ENCODE measurements around the gene NEUROD2.

DNA sequence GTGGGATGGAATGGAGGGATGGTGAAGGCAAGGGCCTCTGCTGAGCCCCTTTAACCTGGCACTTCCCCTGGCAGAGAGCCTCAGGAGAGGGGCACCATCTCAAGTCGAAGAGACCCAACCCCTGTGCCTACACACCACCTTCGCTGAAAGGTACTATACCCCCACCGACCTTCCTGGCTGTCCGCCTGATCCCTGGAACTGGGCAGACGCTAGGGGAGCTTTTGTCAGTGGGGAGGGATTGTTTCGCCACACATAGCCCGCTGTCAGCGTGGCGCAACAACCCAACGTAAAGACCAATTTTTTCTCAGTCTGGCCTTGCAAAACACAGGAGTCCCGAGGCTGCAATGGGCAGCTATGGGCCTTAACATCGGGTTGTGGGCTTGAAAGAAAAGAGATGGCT is 22.2 kb upstream of the NEUROD2 start:
- TF ChIP-seq POLR2AphosphoS5 (IDR thresholded peaks at IDR 0.05; ENCODE audit: low read depth, low read length), result no peak
- TF ChIP-seq, protein P1, sequence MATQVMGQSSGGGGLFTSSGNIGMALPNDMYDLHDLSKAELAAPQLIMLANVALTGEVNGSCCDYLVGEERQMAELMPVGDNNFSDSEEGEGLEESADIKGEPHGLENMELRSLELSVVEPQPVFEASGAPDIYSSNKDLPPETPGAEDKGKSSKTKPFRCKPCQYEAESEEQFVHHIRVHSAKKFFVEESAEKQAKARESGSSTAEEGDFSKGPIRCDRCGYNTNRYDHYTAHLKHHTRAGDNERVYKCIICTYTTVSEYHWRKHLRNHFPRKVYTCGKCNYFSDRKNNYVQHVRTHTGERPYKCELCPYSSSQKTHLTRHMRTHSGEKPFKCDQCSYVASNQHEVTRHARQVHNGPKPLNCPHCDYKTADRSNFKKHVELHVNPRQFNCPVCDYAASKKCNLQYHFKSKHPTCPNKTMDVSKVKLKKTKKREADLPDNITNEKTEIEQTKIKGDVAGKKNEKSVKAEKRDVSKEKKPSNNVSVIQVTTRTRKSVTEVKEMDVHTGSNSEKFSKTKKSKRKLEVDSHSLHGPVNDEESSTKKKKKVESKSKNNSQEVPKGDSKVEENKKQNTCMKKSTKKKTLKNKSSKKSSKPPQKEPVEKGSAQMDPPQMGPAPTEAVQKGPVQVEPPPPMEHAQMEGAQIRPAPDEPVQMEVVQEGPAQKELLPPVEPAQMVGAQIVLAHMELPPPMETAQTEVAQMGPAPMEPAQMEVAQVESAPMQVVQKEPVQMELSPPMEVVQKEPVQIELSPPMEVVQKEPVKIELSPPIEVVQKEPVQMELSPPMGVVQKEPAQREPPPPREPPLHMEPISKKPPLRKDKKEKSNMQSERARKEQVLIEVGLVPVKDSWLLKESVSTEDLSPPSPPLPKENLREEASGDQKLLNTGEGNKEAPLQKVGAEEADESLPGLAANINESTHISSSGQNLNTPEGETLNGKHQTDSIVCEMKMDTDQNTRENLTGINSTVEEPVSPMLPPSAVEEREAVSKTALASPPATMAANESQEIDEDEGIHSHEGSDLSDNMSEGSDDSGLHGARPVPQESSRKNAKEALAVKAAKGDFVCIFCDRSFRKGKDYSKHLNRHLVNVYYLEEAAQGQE (IDR thresholded peaks at IDR 0.05; ENCODE audit: insufficient read depth in 1 of 2, low read depth in 2 of 2, low read length in 2 of 2), result no peak
- no peak for TF ChIP-seq FOXP2 (optimal IDR thresholded peaks at IDR 0.05; ENCODE audit: borderline replicate concordance, extremely low read depth, extremely low read length, insufficient read depth)
- TF ChIP-seq SIN3A (IDR thresholded peaks at IDR 0.05; ENCODE audit: borderline replicate concordance, insufficient read depth, low read length), result no peak

Data from PFSK-1 (cell line).